Esophagus muscularis mucosa (tissue), 4 donors: Measurements from ENCODE around the gene IRF8.

ENCODE experiments used
- EP300 ChIP-seq: sonication (generic); formaldehyde crosslinking; IDR thresholded peaks from one replicate; pipeline ENCODE4 v1.6.1; 2017; ENCODE audit warnings: antibody characterized with exemption
- POLR2A ChIP-seq: fragments of 450-650 bp; IDR thresholded peaks from one replicate; pipeline ENCODE4 v1.6.1; 2017; ENCODE audit warnings: antibody characterized with exemption, moderate library complexity, mild to moderate bottlenecking, low read depth
- POLR2AphosphoS5 ChIP-seq, 2 donors: sonication (generic); formaldehyde crosslinking; IDR thresholded peaks; one replicate each; pipeline ENCODE4 v1.6.1; 2017; ENCODE audit warnings: antibody characterized with exemption in 2 of 2
- TF ChIP-seq, protein P1 (sequence below), 3 experiments: fragments of 200-600 bp in 2 of 3; fragments of 450-650 bp in 1 of 3; sonication (generic) in 2 of 3; IDR thresholded peaks; one replicate each; pipeline ENCODE4 v1.5.1; 2017 to 2019; ENCODE audit warnings: antibody characterized with exemption in 3 of 3, mild to moderate bottlenecking in 2 of 3, moderate library complexity in 1 of 3

DNA sequence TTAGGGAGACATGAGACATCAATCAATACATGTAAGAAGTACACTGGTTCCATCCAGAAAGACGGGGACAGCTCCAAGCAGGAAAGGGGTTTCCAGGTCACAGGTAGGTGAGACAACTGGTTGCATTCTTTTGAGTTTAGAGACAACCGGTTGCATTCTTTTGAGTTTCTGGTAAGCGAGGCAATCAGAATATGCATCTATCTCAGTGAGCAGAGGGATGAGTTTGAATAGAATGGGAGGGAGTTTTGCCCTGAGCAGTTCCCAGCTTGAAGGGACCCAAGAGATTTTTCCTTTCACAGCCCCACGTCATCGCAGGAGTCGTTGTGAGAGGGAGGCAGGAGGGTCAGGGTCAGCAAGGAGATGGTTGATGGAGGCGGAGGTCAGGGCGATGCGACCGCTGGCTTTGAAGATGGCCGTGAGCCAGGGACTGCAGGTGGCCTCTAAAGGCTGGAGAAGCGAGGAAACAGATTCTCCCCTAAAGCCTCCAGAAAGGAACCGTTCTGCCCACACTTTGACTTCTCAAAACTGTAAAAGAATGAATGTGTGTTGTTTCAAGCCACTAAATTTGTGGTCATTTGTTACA, 36.5 kb downstream of the IRF8 start:
- TF ChIP-seq, protein P1, sequence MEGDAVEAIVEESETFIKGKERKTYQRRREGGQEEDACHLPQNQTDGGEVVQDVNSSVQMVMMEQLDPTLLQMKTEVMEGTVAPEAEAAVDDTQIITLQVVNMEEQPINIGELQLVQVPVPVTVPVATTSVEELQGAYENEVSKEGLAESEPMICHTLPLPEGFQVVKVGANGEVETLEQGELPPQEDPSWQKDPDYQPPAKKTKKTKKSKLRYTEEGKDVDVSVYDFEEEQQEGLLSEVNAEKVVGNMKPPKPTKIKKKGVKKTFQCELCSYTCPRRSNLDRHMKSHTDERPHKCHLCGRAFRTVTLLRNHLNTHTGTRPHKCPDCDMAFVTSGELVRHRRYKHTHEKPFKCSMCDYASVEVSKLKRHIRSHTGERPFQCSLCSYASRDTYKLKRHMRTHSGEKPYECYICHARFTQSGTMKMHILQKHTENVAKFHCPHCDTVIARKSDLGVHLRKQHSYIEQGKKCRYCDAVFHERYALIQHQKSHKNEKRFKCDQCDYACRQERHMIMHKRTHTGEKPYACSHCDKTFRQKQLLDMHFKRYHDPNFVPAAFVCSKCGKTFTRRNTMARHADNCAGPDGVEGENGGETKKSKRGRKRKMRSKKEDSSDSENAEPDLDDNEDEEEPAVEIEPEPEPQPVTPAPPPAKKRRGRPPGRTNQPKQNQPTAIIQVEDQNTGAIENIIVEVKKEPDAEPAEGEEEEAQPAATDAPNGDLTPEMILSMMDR (IDR thresholded peaks at IDR 0.05): no peak
- TF ChIP-seq POLR2AphosphoS5 (IDR thresholded peaks at IDR 0.05) (no peak), POLR2A (no peak), EP300 (no peak)
